Vagina (tissue), 2 donors: ENCODE data around the gene ASB10.

ENCODE experiments used
- POLR2A ChIP-seq, 2 donors: fragments of 450-650 bp; IDR thresholded peaks; one replicate each; pipeline ENCODE4 v1.6.1; 2017; ENCODE audit warnings: antibody characterized with exemption in 2 of 2, mild to moderate bottlenecking in 2 of 2, moderate library complexity in 2 of 2
- POLR2AphosphoS5 ChIP-seq, 2 donors: sonication (generic); formaldehyde crosslinking; IDR thresholded peaks; one replicate each; pipeline ENCODE4 v1.9.0; 2017; ENCODE audit warnings: antibody characterized with exemption in 2 of 2, mild to moderate bottlenecking in 2 of 2, low read depth in 1 of 2; ENCODE audit not compliant: insufficient read depth in 1 of 2
- TF ChIP-seq, protein P1 (sequence below), 3 experiments: fragments of 450-650 bp in 2 of 3; fragments of 200-600 bp in 1 of 3; sonication (generic) in 1 of 3; IDR thresholded peaks; one replicate each; pipeline ENCODE4 v1.5.1; 2017 to 2019; ENCODE audit warnings: antibody characterized with exemption in 3 of 3, mild to moderate bottlenecking in 2 of 3, moderate library complexity in 2 of 3

DNA sequence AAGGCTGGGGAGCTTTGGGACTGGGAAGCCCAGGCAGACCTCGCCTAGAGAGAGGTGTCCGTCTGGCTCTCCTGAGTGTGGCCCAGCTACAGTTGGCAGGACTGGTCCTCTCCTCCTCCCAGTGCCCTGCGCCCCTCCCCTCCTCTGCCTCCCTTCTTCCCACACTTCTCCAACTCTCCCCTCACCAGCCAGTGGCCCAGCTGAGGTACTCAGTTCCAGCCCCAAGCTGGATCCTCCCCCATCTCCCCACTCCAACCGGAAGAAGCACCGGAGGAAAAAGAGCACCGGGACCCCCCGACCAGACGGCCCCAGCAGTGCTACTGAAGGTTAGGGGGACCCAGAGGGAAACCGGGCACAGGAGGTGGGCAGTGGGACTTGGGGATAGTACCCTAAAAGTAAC, 47.3 kb downstream of the ASB10 start:
- TF ChIP-seq, protein P1, sequence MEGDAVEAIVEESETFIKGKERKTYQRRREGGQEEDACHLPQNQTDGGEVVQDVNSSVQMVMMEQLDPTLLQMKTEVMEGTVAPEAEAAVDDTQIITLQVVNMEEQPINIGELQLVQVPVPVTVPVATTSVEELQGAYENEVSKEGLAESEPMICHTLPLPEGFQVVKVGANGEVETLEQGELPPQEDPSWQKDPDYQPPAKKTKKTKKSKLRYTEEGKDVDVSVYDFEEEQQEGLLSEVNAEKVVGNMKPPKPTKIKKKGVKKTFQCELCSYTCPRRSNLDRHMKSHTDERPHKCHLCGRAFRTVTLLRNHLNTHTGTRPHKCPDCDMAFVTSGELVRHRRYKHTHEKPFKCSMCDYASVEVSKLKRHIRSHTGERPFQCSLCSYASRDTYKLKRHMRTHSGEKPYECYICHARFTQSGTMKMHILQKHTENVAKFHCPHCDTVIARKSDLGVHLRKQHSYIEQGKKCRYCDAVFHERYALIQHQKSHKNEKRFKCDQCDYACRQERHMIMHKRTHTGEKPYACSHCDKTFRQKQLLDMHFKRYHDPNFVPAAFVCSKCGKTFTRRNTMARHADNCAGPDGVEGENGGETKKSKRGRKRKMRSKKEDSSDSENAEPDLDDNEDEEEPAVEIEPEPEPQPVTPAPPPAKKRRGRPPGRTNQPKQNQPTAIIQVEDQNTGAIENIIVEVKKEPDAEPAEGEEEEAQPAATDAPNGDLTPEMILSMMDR (IDR thresholded peaks at IDR 0.05): no peak
- TF ChIP-seq POLR2A (IDR thresholded peaks at IDR 0.05) (no peak), POLR2AphosphoS5 (IDR thresholded peaks at IDR 0.05; ENCODE audit: insufficient read depth in 1 of 2, low read depth in 1 of 2) (no peak)
